Esophagus muscularis mucosa (tissue), 4 donors: Measurements from ENCODE around the gene TSC1.

Source experiments
- CTCF ChIP-seq, 3 experiments: fragments of 200-600 bp in 2 of 3; fragments of 450-650 bp in 1 of 3; sonication (generic) in 2 of 3; IDR thresholded peaks; one replicate each; pipeline ENCODE4 v1.5.1; 2017 to 2019; ENCODE audit warnings: antibody characterized with exemption in 3 of 3, mild to moderate bottlenecking in 2 of 3, moderate library complexity in 1 of 3
- EP300 ChIP-seq: sonication (generic); formaldehyde crosslinking; IDR thresholded peaks from one replicate; pipeline ENCODE4 v1.6.1; 2017; ENCODE audit warnings: antibody characterized with exemption
- POLR2A ChIP-seq: fragments of 450-650 bp; IDR thresholded peaks from one replicate; pipeline ENCODE4 v1.6.1; 2017; ENCODE audit warnings: antibody characterized with exemption, moderate library complexity, mild to moderate bottlenecking, low read depth
- POLR2AphosphoS5 ChIP-seq, 2 donors: sonication (generic); formaldehyde crosslinking; IDR thresholded peaks; one replicate each; pipeline ENCODE4 v1.6.1; 2017; ENCODE audit warnings: antibody characterized with exemption in 2 of 2

GRCh38 chr9:132944294-132945185, at the start of gene TSC1:
- no peak for TF ChIP-seq POLR2A
- TF ChIP-seq CTCF (IDR thresholded peaks at IDR 0.05) = peak in 1 of 3 experiments; percentile 5
- TF ChIP-seq POLR2AphosphoS5 (IDR thresholded peaks at IDR 0.05) = peak; percentile 78 to 86
- TF ChIP-seq EP300 = no peak
